HepG2 (cell line): ENCODE results near the gene YBX2.

Experiments
- SP1 ChIP-seq, 2 experiments: fragments of 450-650 bp in 1 of 2; sonication (generic) in 1 of 2; formaldehyde crosslinking in 1 of 2; IDR thresholded peaks; 2 replicates each; pipeline versions ENCODE4 v1.4.0 to v1.6.1; 2016 to 2020; ENCODE audit warnings: missing genetic modification reagents in 1 of 2
- TF ChIP-seq, protein P1 (sequence below): sonication (generic); formaldehyde crosslinking; IDR thresholded peaks from 2 replicates; pipeline ENCODE4 v1.5.0; 2020; ENCODE audit warnings: mild to moderate bottlenecking, missing genetic modification reagents

DNA sequence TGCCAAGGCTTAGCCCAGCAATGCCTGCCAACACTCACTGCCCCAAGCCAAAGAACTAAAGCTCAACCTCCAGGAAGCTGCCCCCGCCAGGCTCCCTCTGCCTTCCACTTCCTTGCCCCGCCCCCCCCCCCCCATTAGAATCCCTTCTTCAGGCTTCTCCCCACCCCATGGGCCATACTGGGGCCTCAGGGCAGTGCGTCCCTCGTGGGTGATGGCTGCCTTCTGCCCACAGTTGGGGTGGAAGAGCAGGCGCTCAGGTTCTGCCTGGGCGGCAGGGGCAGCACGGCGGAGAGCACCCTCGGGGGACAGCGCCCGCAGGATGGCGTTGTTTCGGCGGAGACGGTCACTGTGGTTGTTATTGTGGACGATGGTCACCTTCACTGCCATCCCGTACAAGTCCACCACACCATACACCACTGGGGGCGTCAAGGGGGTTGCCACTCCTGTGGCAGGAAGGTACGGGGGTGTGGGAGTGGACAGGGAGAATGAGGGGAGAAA, 30.6 kb upstream of the YBX2 start:
- TF ChIP-seq, protein P1, sequence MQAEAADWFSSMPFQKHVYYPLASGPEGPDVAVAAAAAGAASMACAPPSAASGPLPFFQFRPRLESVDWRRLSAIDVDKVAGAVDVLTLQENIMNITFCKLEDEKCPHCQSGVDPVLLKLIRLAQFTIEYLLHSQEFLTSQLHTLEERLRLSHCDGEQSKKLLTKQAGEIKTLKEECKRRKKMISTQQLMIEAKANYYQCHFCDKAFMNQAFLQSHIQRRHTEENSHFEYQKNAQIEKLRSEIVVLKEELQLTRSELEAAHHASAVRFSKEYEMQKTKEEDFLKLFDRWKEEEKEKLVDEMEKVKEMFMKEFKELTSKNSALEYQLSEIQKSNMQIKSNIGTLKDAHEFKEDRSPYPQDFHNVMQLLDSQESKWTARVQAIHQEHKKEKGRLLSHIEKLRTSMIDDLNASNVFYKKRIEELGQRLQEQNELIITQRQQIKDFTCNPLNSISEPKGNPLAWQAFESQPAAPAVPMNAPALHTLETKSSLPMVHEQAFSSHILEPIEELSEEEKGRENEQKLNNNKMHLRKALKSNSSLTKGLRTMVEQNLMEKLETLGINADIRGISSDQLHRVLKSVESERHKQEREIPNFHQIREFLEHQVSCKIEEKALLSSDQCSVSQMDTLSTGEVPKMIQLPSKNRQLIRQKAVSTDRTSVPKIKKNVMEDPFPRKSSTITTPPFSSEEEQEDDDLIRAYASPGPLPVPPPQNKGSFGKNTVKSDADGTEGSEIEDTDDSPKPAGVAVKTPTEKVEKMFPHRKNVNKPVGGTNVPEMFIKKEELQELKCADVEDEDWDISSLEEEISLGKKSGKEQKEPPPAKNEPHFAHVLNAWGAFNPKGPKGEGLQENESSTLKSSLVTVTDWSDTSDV (CRISPR knock-in tag), result no peak
- TF ChIP-seq SP1 (IDR thresholded peaks at IDR 0.05) (no peak), SP1 (CRISPR knock-in tag; IDR thresholded peaks at IDR 0.05) (no peak)
